Measurements from ENCODE around the gene FADS6. TPM values are rescaled to one million over a fixed set of nuclear protein-coding genes. Genes with fewer than 3 reads are reported as not detected.
"Not testable (repeated sequence)": the region's sequence is repeated elsewhere in the genome, so short reads cannot be mapped to it uniquely, and the experiment has no call there.

The FADS6 gene
- total and polyA plus RNA-seq, 12 donors: not detected

DNA sequence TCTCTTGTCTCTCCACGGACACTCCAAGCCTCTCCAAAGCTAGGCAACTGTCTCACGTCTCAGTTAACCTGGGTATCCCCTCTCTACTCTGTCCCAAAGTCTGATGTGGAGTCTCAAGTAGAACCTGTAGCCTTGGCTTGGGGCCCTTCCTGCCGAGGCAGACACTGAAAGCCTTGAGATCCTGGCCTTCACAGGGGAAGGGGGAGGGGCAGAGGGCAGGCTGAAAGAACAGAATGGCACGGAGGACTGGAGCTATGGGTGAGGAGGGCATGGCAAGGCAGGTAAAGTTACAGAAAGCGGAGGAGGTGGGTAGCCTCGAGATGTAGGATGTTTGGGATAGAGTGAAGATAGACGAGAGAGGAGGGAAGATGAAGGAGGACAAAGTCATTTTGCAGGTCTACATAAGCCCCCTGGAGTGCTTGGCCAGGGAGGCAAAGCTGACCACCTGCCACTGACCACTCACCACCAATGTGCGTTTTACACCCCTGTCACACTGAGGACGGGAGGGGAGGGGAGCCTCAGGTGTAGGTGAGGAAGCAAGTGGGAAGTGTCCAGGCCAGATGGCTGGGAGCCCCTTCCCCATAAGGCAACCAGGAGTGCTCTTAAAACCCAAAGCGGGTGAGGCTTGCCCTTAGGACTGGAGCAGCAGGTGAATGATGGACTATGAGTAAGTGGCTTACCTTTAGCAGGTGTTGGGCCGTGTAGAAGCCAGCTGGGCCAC lies 21.9 kb downstream of the FADS6 start:
- DNase-seq (no peak), ATAC-seq (no peak)
- Histone ChIP-seq H3K4me1 (peaks cover 7 to 23% (median 20%) of the 10 kb centered on the region in 9 donors), H3K27ac (no peak overlapping the region), H3K36me3 (no peaks in the 10 kb centered on the region), H3K9me3 (no peaks in the 10 kb centered on the region), H3K27me3 (no peaks in the 10 kb centered on the region), H3K4me3 (peak overlapping the region in 3 of 10 donors; percentile 70 to 77 (median 72))
- TF ChIP-seq, protein P1, sequence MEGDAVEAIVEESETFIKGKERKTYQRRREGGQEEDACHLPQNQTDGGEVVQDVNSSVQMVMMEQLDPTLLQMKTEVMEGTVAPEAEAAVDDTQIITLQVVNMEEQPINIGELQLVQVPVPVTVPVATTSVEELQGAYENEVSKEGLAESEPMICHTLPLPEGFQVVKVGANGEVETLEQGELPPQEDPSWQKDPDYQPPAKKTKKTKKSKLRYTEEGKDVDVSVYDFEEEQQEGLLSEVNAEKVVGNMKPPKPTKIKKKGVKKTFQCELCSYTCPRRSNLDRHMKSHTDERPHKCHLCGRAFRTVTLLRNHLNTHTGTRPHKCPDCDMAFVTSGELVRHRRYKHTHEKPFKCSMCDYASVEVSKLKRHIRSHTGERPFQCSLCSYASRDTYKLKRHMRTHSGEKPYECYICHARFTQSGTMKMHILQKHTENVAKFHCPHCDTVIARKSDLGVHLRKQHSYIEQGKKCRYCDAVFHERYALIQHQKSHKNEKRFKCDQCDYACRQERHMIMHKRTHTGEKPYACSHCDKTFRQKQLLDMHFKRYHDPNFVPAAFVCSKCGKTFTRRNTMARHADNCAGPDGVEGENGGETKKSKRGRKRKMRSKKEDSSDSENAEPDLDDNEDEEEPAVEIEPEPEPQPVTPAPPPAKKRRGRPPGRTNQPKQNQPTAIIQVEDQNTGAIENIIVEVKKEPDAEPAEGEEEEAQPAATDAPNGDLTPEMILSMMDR (IDR thresholded peaks at IDR 0.05): no peak
- WGBS, 2 donors: 78 to 83% methylated on average over 11 of the region's 11 CpGs
- intact Hi-C loops (cut with DNase I): no loop called here

DNA sequence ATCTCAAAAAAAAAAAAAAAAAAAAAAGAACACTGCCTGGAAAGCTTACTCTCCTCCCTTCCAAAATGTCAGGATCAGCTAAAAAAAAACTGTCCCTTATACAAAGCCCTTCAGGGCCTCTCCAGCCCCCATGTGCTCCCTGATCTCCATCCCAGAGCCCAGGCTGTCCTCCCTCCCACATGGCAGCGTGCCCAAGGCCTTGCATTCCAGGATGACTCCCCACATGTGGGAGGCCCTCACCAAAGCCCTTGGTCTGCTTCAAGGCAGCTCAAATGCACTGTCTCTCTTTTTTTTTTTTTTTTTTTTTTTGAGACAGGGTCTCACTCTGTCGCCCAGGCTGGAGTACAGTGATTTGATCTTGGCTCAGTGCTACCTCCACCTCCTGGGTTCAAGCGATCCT lies 22.9 kb downstream of the FADS6 start:
- 77 to 90% methylated on average over 3 of the region's 3 CpGs for WGBS, 2 donors
- intact Hi-C loops (cut with DNase I): no loop called here

DNA sequence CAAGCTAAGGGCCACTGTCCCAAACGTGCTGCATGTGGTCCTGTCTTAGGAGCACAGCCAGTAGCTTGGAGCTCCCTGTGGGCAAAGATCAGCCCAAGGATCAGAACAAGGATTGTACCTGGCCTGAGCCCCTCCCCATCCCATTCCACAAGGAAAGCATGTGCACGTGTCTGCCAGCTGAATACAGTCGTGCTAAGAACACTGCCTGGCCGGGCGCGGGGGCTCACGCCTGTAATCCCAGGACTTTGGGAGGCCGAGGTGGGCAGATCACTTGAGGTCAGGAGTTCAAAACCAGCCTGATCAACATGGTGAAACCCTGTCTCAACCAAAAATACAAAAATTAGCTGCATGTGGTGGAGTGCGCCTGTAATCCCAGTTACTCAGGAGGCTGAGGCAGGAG lies 23.4 kb downstream of the FADS6 start:
- H3K4me3 ChIP-seq; H3K27me3 ChIP-seq; H3K27ac ChIP-seq; intact Hi-C loops (cut with DNase I); DNase-seq; H3K36me3 ChIP-seq; H3K9me3 ChIP-seq; ATAC-seq: not testable (repeated sequence)
- H3K4me1 ChIP-seq: peaks cover 7 to 23% (median 20%) of the 10 kb centered on the region in 9 donors
- 90 to 95% methylated on average over 9 of the region's 9 CpGs for WGBS, 2 donors

More for the DNA sequence above, 22.9 kb downstream of the FADS6 start:
- Histone ChIP-seq H3K4me3 (no peak overlapping the region), H3K27me3 (no peaks in the 10 kb centered on the region), H3K36me3 (no peaks in the 10 kb centered on the region), H3K27ac (no peak overlapping the region), H3K9me3 (no peaks in the 10 kb centered on the region), H3K4me1 (peaks cover 7 to 23% (median 20%) of the 10 kb centered on the region in 9 donors)
- ATAC-seq: no peak
- TF ChIP-seq, protein P1 (IDR thresholded peaks at IDR 0.05): no peak
- no peak for DNase-seq

DNA sequence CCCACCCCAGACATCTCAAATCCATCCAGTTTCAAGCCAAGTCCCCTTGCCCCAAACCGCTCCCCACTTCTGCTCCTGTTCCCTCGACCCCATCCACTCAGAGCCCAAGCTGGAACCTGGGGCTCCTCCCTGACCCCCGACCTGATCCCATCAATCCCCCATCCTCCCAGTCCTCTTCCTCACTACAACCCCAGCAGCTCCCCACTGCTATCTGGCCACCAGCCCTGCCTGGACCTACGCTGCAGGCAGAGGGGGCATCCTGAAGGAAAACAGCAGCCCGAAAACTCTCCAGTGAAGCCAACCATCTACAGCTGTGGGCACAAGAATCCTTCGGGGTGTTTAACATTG lies 24.6 kb downstream of the FADS6 start:
- DNase-seq (no peak), ATAC-seq (no peak)
- 87 to 89% methylated on average over 6 of the region's 6 CpGs for WGBS, 2 donors
- intact Hi-C loops (cut with DNase I): loop anchor here in 6 of 10 donors (10.0 kb wide), 2 partner anchors 124 to 214 kb away; partner anchors contain the start of gene NHERF1 (in 1 of the 6)
- TF ChIP-seq, protein P1 (IDR thresholded peaks at IDR 0.05): no peak
- Histone ChIP-seq H3K4me3 (no peak overlapping the region), H3K9me3 (no peaks in the 10 kb centered on the region), H3K27me3 (no peaks in the 10 kb centered on the region), H3K27ac (no peak overlapping the region), H3K36me3 (peaks cover 0 to 3% (median 0%) of the 10 kb centered on the region in 9 donors), H3K4me1 (peaks cover 7 to 23% (median 16%) of the 10 kb centered on the region in 9 donors)

Data from heart right ventricle (tissue), 16 donors.